Neuron (in vitro differentiated cells): ENCODE measurements around the gene TMEM59L.

Source experiments
- H2AFZ ChIP-seq: one replicate; pipeline ENCODE4 v1.6.1; 2013; ENCODE audit warnings: low read depth, mild to moderate bottlenecking, inconsistent platforms, low read length, moderate library complexity
- H3K27me3 ChIP-seq: one replicate; pipeline ENCODE4 v1.6.1; 2013; ENCODE audit warnings: low read length; ENCODE audit not compliant: insufficient read depth
- H3K36me3 ChIP-seq: one replicate; pipeline ENCODE4 v1.6.1; 2013; ENCODE audit warnings: low read length; ENCODE audit not compliant: insufficient read depth
- H3K4me1 ChIP-seq: one replicate; pipeline ENCODE4 v1.6.1; 2013; ENCODE audit warnings: low read length; ENCODE audit not compliant: insufficient read depth
- H3K4me3 ChIP-seq: 2 replicates; pipeline ENCODE4 v1.5.1; 2013; ENCODE audit warnings: mild to moderate bottlenecking, low read length, moderate library complexity
- H3K9me3 ChIP-seq: one replicate; pipeline ENCODE4 v1.6.1; 2013; ENCODE audit warnings: low read length

Gene TMEM59L

GRCh38 chr19:18656337-18657086 is 43.8 kb downstream of the TMEM59L start:
- Histone ChIP-seq H3K36me3 (no peaks in the 10 kb centered on the region), H3K4me1 (peaks cover 28% of the 10 kb centered on the region)

DNA sequence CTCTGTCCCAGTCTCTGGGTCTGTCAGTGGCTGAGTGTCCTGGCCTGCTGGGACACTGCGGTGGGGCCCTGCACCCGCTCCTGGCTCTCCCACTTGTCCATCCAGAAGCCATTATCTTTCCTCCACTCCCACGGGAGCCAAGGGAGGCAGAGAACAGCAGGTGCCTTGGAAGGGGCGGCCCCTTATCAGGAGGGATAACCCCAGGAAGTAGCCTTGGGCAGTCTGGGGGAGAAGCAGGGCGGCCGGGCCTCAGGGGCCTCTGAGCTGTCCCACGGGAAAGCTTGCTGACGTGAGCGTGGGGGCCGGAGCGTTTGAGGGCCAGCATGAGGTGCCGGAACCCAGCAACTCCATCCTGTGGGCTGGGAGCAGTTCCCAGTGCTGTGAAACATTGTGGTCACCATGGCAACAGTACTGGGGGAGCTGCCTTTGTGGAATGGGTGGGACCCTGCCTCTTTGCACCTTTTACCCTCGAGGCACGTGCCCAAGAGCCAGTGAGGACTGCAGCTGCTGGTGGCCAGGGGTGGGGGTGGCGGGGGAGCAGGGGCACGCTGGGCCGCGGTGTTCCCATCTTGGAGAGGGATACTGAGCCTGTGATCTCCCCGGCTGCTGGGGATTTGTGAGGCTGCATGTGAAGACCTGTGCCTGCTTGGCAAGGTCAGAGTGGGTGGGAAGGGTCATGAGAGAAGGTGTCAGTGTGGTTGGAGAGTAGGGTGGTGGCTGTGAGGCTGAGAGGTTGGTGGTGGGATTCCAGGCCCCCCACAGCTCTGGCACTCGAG is 45.1 kb downstream of the TMEM59L start:
- Histone ChIP-seq H2AFZ (no peak overlapping the region), H3K4me1 (peaks cover 23% of the 10 kb centered on the region), H3K27me3 (no peaks in the 10 kb centered on the region), H3K4me3 (no peak overlapping the region), H3K36me3 (no peaks in the 10 kb centered on the region), H3K9me3 (peaks cover 4% of the 10 kb centered on the region)

More at GRCh38 chr19:18656337-18657086, 43.8 kb downstream of the TMEM59L start:
- Histone ChIP-seq H2AFZ (no peak overlapping the region), H3K9me3 (peaks cover 2% of the 10 kb centered on the region), H3K4me3 (no peak overlapping the region), H3K27me3 (no peaks in the 10 kb centered on the region)

GRCh38 chr19:18658366-18658855 is 45.7 kb downstream of the TMEM59L start:
- no peaks in the 10 kb centered on the region for H3K27me3 ChIP-seq
- H3K4me1 ChIP-seq = peaks cover 25% of the 10 kb centered on the region
- H2AFZ ChIP-seq = no peak overlapping the region
- H3K36me3 ChIP-seq = no peaks in the 10 kb centered on the region
- peaks cover 4% of the 10 kb centered on the region for H3K9me3 ChIP-seq
- no peak overlapping the region for H3K4me3 ChIP-seq

- Histone ChIP-seq H3K36me3 (no peaks in the 10 kb centered on the region), H3K4me3 (no peak overlapping the region), H3K27me3 (no peaks in the 10 kb centered on the region), H2AFZ (no peak overlapping the region), H3K9me3 (peaks cover 4% of the 10 kb centered on the region), H3K4me1 (peaks cover 26% of the 10 kb centered on the region)
Observed at GRCh38 chr19:18659281-18660050, 46.8 kb downstream of the TMEM59L start.

GRCh38 chr19:18660051-18660910 is 47.6 kb downstream of the TMEM59L start:
- Histone ChIP-seq H3K27me3 (no peaks in the 10 kb centered on the region), H3K4me3 (no peak overlapping the region), H3K4me1 (peaks cover 26% of the 10 kb centered on the region), H3K36me3 (no peaks in the 10 kb centered on the region), H3K9me3 (peaks cover 4% of the 10 kb centered on the region), H2AFZ (no peak overlapping the region)

DNA sequence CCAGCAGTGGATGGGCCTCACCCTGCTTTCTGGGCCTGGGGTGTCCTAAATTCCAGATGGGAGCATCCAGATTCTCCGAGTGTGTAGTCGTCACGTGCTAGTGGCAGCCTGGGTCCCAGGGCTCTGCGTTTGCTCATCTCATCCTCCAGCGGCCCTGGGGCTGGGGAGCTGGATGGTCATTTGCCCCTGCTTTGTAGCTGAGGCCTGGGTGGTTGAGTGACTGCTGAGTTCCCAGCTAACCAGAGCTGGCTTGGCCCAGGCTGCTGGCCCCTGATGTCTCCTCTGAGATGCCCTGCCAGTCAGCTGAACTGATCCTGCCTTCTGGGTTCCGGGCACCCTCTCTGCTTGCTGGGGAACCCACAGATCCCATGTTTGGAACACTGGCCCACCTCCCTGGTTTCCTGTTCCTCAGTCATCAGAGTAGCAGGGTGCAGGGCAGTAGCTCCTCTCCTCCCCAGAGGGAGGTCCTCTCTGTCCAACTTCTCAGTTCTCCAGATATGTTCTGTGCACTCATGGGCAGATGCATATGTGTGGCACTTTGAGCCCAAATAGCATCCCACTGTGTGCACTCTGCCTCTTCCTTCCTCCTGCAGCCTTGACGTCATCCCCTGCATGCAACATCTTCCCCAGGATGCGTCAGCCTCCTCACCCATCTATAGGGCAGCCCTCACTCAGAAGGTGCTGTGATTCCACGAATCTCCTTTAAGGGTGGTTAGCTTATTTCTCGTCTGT is 48.4 kb downstream of the TMEM59L start:
- Histone ChIP-seq H3K27me3 (no peaks in the 10 kb centered on the region), H3K4me1 (peaks cover 25% of the 10 kb centered on the region), H3K9me3 (peaks cover 4% of the 10 kb centered on the region), H3K36me3 (no peaks in the 10 kb centered on the region), H2AFZ (no peak overlapping the region), H3K4me3 (no peak overlapping the region)

- peaks cover 5% of the 10 kb centered on the region for H3K4me1 ChIP-seq
- peaks cover 4% of the 10 kb centered on the region for H3K9me3 ChIP-seq
- H3K27me3 ChIP-seq = no peaks in the 10 kb centered on the region
- no peak overlapping the region for H3K4me3 ChIP-seq
- H3K36me3 ChIP-seq = peaks cover 7% of the 10 kb centered on the region
- no peak overlapping the region for H2AFZ ChIP-seq
Observed at GRCh38 chr19:18662972-18663732, 50.5 kb downstream of the TMEM59L start.

DNA sequence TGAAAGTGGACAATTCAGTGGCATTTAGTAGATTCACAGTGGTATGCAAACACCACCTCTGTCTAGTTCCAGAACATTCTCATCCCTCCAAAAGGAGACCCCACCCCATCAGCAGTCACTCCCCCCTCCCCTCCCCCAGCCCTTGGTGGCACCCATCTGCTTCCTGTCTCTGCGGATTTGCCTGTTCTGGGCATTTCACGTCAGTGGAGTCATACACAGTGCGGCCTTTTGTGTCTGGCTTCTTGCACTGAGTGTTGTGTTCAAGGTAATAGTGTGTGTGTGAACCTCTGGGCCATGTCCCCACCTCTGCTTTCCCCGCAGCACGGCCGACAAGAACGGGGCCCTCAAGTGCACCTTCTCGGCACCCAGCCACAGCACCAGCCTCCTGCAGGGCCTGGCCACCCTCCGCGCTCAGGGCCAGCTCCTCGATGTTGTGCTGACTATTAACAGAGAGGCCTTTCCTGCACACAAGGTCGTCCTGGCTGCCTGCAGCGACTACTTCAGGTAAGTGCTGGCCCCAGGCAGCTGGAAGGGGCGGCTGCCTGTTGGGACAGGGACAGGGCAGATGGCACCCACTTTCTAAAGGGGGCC is 51.4 kb downstream of the TMEM59L start:
- no peak overlapping the region for H3K4me3 ChIP-seq
- peaks cover 15% of the 10 kb centered on the region for H3K36me3 ChIP-seq
- peaks cover 3% of the 10 kb centered on the region for H3K4me1 ChIP-seq
- no peaks in the 10 kb centered on the region for H3K27me3 ChIP-seq
- no peak overlapping the region for H2AFZ ChIP-seq
- H3K9me3 ChIP-seq = peaks cover 4% of the 10 kb centered on the region

GRCh38 chr19:18665771-18666202 is 53.1 kb downstream of the TMEM59L start:
- Histone ChIP-seq H3K4me1 (peaks cover 3% of the 10 kb centered on the region), H3K27me3 (no peaks in the 10 kb centered on the region), H3K4me3 (no peak overlapping the region), H3K9me3 (peaks cover 4% of the 10 kb centered on the region), H2AFZ (no peak overlapping the region), H3K36me3 (peaks cover 25% of the 10 kb centered on the region)

DNA sequence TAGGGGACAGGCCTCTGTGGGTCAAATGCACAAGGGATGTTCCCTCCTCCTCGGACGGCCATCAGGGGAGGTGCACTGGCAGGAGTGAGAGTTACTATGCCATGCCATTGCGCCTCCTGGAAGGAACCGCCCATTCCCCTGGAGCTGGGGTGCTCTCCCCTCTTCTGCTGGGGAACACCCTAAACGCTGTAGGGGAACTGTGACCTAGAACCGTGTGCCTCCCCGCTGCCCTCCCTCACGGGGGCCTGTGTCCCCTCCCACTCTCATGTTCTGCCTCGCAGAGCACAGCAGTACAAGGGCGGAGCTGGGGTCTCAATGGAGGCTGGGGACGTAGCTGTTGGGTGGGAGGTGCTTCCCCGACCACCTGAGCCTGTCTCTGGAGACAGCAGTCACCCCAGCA is 53.6 kb downstream of the TMEM59L start:
- Histone ChIP-seq H2AFZ (no peak overlapping the region), H3K27me3 (no peaks in the 10 kb centered on the region), H3K36me3 (peaks cover 25% of the 10 kb centered on the region), H3K4me1 (peaks cover 3% of the 10 kb centered on the region), H3K9me3 (peaks cover 3% of the 10 kb centered on the region), H3K4me3 (no peak overlapping the region)

DNA sequence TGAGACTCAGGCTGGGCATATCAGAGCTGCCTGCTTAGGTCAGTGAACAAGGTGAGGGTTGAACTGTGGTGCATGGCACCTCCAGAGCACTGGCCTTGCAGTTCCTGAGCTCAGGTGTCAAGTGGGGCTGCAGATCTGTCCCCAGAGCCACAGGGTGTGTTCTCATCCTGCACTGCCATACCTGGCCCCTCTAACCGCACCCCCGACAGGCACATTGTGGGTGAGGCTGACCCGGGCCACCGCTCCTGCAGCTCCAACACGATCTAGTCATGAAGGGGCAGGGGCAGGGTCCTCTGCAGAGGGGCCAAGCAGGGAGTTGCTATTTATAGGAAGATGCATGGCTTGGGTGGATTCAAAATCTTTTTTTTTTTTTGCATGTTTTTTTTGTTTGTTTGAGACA is 54.1 kb downstream of the TMEM59L start:
- Histone ChIP-seq H3K27me3 (no peaks in the 10 kb centered on the region), H3K4me1 (peaks cover 3% of the 10 kb centered on the region), H3K9me3 (no peaks in the 10 kb centered on the region), H3K36me3 (peaks cover 25% of the 10 kb centered on the region), H3K4me3 (no peak overlapping the region), H2AFZ (no peak overlapping the region)
